GM12878 (cell line): Measurements from ENCODE around the gene CTSH. TPM values are rescaled to one million over a fixed set of nuclear protein-coding genes. Genes with fewer than 3 reads are reported as not detected.

Experiments
- ATAC-seq: fragments of 200-7000 bp; cut with Tn5 transposase; 3 replicates; pipeline ENCODE4 v1.9.1; 2020; ENCODE audit warnings: mild to moderate bottlenecking, moderate library complexity
- BruUV-seq: library from RNA; stranded (reverse); fragments of 400-500 nt; replicated peaks from 2 replicates; lab custom pipeline; 2021; lab: Mats Ljungman, UMichigan
- CTCF ChIA-PET: fragments of 300-600 bp; sonication (Branson Sonifier 250); formaldehyde crosslinking; extraction: SDS; loops from one replicate; lab custom pipeline; 2021; ENCODE audit warnings: inconsistent platforms; lab: Yijun Ruan, JAX
- POLR2A ChIA-PET: fragments of 350-600 bp; formaldehyde crosslinking; extraction: SDS; loops from one replicate; lab custom pipeline; 2021; ENCODE audit warnings: inconsistent platforms; lab: Charles Lee
- RAD21 ChIA-PET: fragments of 300-600 bp; sonication (Branson Sonifier 250); formaldehyde crosslinking; loops from one replicate; lab custom pipeline; 2023; ENCODE audit warnings: antibody characterized with exemption; ENCODE audit not compliant: unreplicated experiment; lab: Charles Lee
- SMC1A ChIA-PET: fragments of 300-600 bp; sonication (Branson Sonifier 250); formaldehyde crosslinking; loops from one replicate; lab custom pipeline; 2023; ENCODE audit not compliant: unreplicated experiment, uncharacterized antibody; lab: Charles Lee
- DNase-seq: peaks from one replicate; pipeline ENCODE4 v3.0.0-alpha.2; 2011; ENCODE audit warnings: low read depth, low spot score
- FAIRE-seq: peaks from 3 replicates; lab custom pipeline; 2011; peaks lifted over from hg19 to GRCh38; lab: Jason Lieb, UNC
- H2AFZ ChIP-seq: 2 replicates; pipeline ENCODE4 v1.6.0; 2011; ENCODE audit warnings: low read depth, low read length, control low read depth; ENCODE audit not compliant: control insufficient read depth
- H3K27ac ChIP-seq: 2 replicates; pipeline ENCODE4 v1.5.1; 2011; ENCODE audit warnings: control low read depth; ENCODE audit not compliant: control insufficient read depth, insufficient read depth
- H3K27me3 ChIP-seq, 2 experiments: replicated peaks in 1 of 2; 2 replicates each; pipeline versions ENCODE4 v1.6.0 to v1.6.1; 2011; ENCODE audit warnings: low read length in 1 of 2; ENCODE audit not compliant: control insufficient read depth in 2 of 2, insufficient read depth in 2 of 2
- H3K36me3 ChIP-seq, 2 experiments: 2 replicates each; pipeline ENCODE4 v1.5.1; 2011; ENCODE audit warnings: low read length in 1 of 2; ENCODE audit not compliant: control insufficient read depth in 2 of 2, insufficient read depth in 2 of 2
- H3K4me1 ChIP-seq: 2 replicates; pipeline ENCODE4 v1.6.1; 2011; ENCODE audit warnings: mild to moderate bottlenecking, low read length, moderate library complexity, mixed read lengths; ENCODE audit not compliant: control insufficient read depth, insufficient read depth
- H3K4me2 ChIP-seq: 2 replicates; pipeline ENCODE4 v1.6.0; 2011; ENCODE audit warnings: control low read depth; ENCODE audit not compliant: control insufficient read depth, insufficient read depth
- H3K4me3 ChIP-seq: fragments of 200-600 bp; sonication (generic); 2 replicates; pipeline ENCODE4 v1.5.1; 2016
- H3K79me2 ChIP-seq: 2 replicates; pipeline ENCODE4 v1.6.0; 2011; ENCODE audit warnings: low read length; ENCODE audit not compliant: control insufficient read depth, insufficient read depth
- H3K9ac ChIP-seq: 2 replicates; pipeline ENCODE4 v1.8.0; 2011; ENCODE audit warnings: low read length, control low read depth, mixed read lengths; ENCODE audit not compliant: control insufficient read depth, insufficient read depth
- H3K9me3 ChIP-seq: replicated peaks from 3 replicates; pipeline ENCODE4 v1.5.1; 2011; ENCODE audit warnings: mild to moderate bottlenecking, low read length; ENCODE audit not compliant: control insufficient read depth, insufficient read depth
- H4K20me1 ChIP-seq: 2 replicates; pipeline ENCODE4 v1.6.0; 2011; ENCODE audit not compliant: control insufficient read depth, insufficient read depth
- ATF7 ChIP-seq: fragments of 450-650 bp; IDR thresholded peaks from 2 replicates; pipeline ENCODE4 v1.6.1; 2016; ENCODE audit warnings: low read depth, mild to moderate bottlenecking
- BHLHE40 ChIP-seq, 2 experiments: fragments of 450-650 bp in 1 of 2; IDR thresholded peaks; 2 replicates each; pipeline ENCODE4 v1.6.1; 2011 to 2017; ENCODE audit warnings: low read depth in 2 of 2, borderline replicate concordance in 1 of 2, improper control_type of control experiment in 1 of 2, low read length in 1 of 2, mild to moderate bottlenecking in 1 of 2
- EGR1 ChIP-seq, 2 experiments: IDR thresholded peaks; 1 replicate in 1 of 2; 2 replicates in 1 of 2; pipeline ENCODE4 v1.6.1; 2011 to 2012; ENCODE audit warnings: low read depth in 2 of 2, low read length in 2 of 2, borderline replicate concordance in 1 of 2, mild to moderate bottlenecking in 1 of 2, moderate library complexity in 1 of 2
- HDGF ChIP-seq: fragments of 450-650 bp; IDR thresholded peaks from 2 replicates; pipeline ENCODE4 v1.6.1; 2016; ENCODE audit warnings: antibody characterized with exemption
- IKZF1 ChIP-seq: fragments of 450-650 bp; conservative IDR thresholded peaks from 2 replicates; pipeline ENCODE4 v1.6.1; 2017; ENCODE audit warnings: antibody characterized with exemption, mild to moderate bottlenecking
- IKZF2 ChIP-seq, 2 experiments: fragments of 450-650 bp; IDR thresholded peaks; 2 replicates each; pipeline ENCODE4 v1.6.1; 2017; ENCODE audit warnings: mild to moderate bottlenecking in 2 of 2, moderate library complexity in 2 of 2
- IRF5 ChIP-seq: fragments of 450-650 bp; IDR thresholded peaks from 2 replicates; pipeline ENCODE4 v1.6.1; 2017; ENCODE audit warnings: borderline replicate concordance
- KAT2A ChIP-seq: conservative IDR thresholded peaks from 2 replicates; pipeline ENCODE4 v1.6.1; 2011; ENCODE audit warnings: low read depth, low read length; ENCODE audit not compliant: control insufficient read depth
- MTA2 ChIP-seq: fragments of 450-650 bp; IDR thresholded peaks from 2 replicates; pipeline ENCODE4 v1.6.1; 2016; ENCODE audit warnings: low read depth, mild to moderate bottlenecking, moderate library complexity
- NR2C1 ChIP-seq: fragments of 450-650 bp; IDR thresholded peaks from 2 replicates; pipeline ENCODE4 v1.6.1; 2017; ENCODE audit warnings: antibody characterized with exemption, mild to moderate bottlenecking, moderate library complexity
- PAX5 ChIP-seq: IDR thresholded peaks from 2 replicates; pipeline ENCODE4 v1.6.1; 2011; ENCODE audit warnings: low read depth, low read length, borderline replicate concordance
- RELB ChIP-seq: fragments of 450-650 bp; IDR thresholded peaks from 2 replicates; pipeline ENCODE4 v1.6.1; 2017; ENCODE audit warnings: low read depth, mild to moderate bottlenecking, moderate library complexity
- RUNX3 ChIP-seq: IDR thresholded peaks from 2 replicates; pipeline ENCODE4 v1.6.1; 2012; ENCODE audit warnings: low read length, inconsistent platforms
- SIN3A ChIP-seq: IDR thresholded peaks from 2 replicates; pipeline ENCODE4 v1.6.1; 2012; ENCODE audit warnings: low read depth, low read length, improper control_type of control experiment
- TCF3 ChIP-seq: IDR thresholded peaks from 2 replicates; pipeline ENCODE4 v1.6.1; 2012; ENCODE audit warnings: low read depth, mild to moderate bottlenecking, low read length, borderline replicate concordance; ENCODE audit not compliant: insufficient read depth
- ZNF217 ChIP-seq: fragments of 450-650 bp; IDR thresholded peaks from 2 replicates; pipeline ENCODE4 v1.6.1; 2017; ENCODE audit warnings: antibody characterized with exemption, mild to moderate bottlenecking
- WGBS: methylation state at CpG from one replicate; pipeline ENCODE4 v1.1.6; 2016; ENCODE audit warnings: low lambda C conversion rate; ENCODE audit not compliant: insufficient replicate concordance, insufficient coverage; ENCODE audit errors: missing lambda C conversion rate; 5-methylcytosine and 5-hydroxymethylcytosine counted together
- in situ Hi-C: fragments of 300-500 bp; cut with MboI; formaldehyde crosslinking; loops from 9 replicates; pipeline ENCODE4 v1.14.3; 2018; ENCODE audit warnings: mixed read lengths
- intact Hi-C: fragments of 100-400 bp; cut with micrococcal nuclease; formaldehyde crosslinking; loops from one replicate; pipeline ENCODE4 v1.14.2; 2022; ENCODE audit not compliant: unreplicated experiment
- polyA plus RNA-seq, 11 experiments: library from polyadenylated mRNA; depleted of rRNA in 4 of 11; unstranded in 6 of 11; stranded (reverse) in 5 of 11; fragments of >200 nt; fragmentation: Nextera tagmentation in 4 of 11; fragmentation: Illumina TruSeq in 1 of 11; extraction: Ambion mirVana in 4 of 11; extraction: Trizol in 1 of 11; gene quantifications; 1 replicate in 1 of 11; 2 replicates in 10 of 11; pipeline versions ENCODE4 v1.2.1 to v1.2.3, GENCODE V29; 2011 to 2016; ENCODE audit warnings: inconsistent platforms in 2 of 11, missing spikeins in 2 of 11, low read depth in 1 of 11
- total RNA-seq, 4 experiments: library from RNA; depleted of rRNA in 3 of 4; stranded (reverse); fragments of >200 nt in 3 of 4; fragmentation: Illumina TruSeq in 1 of 4; extraction: Trizol in 1 of 4; gene quantifications; 2 replicates each; pipeline versions ENCODE4 v1.2.1 to v1.2.3, GENCODE V29; 2013 to 2021
- TF ChIP-seq, protein P1 (sequence below): fragments of 450-650 bp; IDR thresholded peaks from 2 replicates; pipeline ENCODE4 v1.6.1; 2016; ENCODE audit warnings: mild to moderate bottlenecking

The CTSH gene
- total and polyA plus RNA-seq, 10 of the 15 experiments (the other 5 are each of a cell fraction or from before 2014, with no cell fraction given), result 30.2 to 1,212 (median 519) TPM

DNA sequence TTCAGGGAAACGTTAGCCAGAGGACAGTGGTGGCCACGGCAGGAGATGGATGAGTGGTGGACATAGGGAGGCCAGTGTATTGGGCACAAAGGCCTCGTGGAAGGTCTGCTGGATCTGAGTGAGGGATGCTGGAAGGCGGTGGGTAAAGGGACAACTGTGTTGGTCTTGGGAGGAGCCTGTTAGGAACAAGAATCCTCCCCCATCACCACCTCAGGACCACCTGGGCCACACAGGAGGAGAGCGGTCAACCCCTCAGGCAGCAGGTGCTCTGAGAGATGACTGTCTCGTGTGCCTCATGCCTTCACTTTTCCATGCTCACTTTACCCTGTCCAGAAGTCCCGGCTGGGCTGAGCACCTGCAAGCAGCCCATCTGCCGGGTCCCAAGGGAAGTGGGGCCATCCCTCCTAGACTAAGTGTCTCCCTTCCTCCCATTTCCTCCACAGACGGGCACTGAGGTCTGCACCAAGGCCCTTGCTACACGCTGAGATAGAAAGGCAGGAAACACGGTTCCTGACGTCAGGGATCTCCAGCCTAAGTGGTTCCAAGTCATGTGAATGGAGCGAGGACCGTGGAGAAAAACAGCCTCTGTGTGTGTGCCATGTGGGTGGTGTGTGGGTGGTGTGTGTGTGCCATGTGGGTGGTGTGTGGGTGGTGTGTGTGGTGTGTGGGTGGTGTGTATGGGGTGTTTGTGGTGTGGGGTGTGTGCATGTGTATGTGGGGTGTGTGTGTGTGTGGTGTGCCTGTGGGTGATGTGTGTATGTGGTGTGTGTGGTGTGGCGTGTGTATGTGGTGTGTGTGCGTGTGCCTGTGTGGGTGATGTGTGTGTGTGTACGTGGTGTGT lies 47.8 kb upstream of the CTSH start:
- ChIA-PET CTCF (interaction anchor here (1.6 kb wide), 1 partner anchor 13 kb away, joined by 4 read pairs; no protein-coding TSS in a partner anchor), SMC1A (interaction anchor here (1.2 kb wide), 1 partner anchor 14 kb away, joined by 3 read pairs; no protein-coding TSS in a partner anchor)
- WGBS, result 63% methylated on average over 17 of the region's 17 CpGs
- TF ChIP-seq NR2C1, result no peak
- 0 out of 2 replicates have a peak, but pooled peaks have one; percentile 35 for TF ChIP-seq MTA2
- peak; percentile 31; the same call in 1 of the 2 replicates for TF ChIP-seq IRF5
- TF ChIP-seq RUNX3, result peak; percentile 80
- peak; percentile 18; the same call in 1 of the 2 replicates for TF ChIP-seq PAX5
- 0 out of 2 replicates have a peak, but pooled peaks have one; percentile 25 for TF ChIP-seq ZNF217
- TF ChIP-seq IKZF2 (IDR thresholded peaks at IDR 0.05), result peak; percentile 38 to 58; a peak in 2 of 4 replicates
- TF ChIP-seq KAT2A, result no peak
- TF ChIP-seq RELB, result peak; percentile 32; the same call in 1 of the 2 replicates
- TF ChIP-seq TCF3, result 0 out of 2 replicates have a peak, but pooled peaks have one; percentile 15
- TF ChIP-seq SIN3A, result no peak
- TF ChIP-seq ATF7, result peak; percentile 85
- peak; percentile 65 to 91 for TF ChIP-seq EGR1 (IDR thresholded peaks at IDR 0.05; ENCODE audit: borderline replicate concordance in 1 of 2, low read depth in 2 of 2, low read length in 2 of 2)
- TF ChIP-seq BHLHE40 (IDR thresholded peaks at IDR 0.05; ENCODE audit: borderline replicate concordance in 1 of 2, low read depth in 2 of 2, low read length in 1 of 2), result peak; percentile 22 to 61; a peak in 2 of 4 replicates
- peak; percentile 87 for TF ChIP-seq HDGF
- TF ChIP-seq IKZF1, result peak; percentile 14; the same call in 1 of the 2 replicates
- TF ChIP-seq, protein P1, sequence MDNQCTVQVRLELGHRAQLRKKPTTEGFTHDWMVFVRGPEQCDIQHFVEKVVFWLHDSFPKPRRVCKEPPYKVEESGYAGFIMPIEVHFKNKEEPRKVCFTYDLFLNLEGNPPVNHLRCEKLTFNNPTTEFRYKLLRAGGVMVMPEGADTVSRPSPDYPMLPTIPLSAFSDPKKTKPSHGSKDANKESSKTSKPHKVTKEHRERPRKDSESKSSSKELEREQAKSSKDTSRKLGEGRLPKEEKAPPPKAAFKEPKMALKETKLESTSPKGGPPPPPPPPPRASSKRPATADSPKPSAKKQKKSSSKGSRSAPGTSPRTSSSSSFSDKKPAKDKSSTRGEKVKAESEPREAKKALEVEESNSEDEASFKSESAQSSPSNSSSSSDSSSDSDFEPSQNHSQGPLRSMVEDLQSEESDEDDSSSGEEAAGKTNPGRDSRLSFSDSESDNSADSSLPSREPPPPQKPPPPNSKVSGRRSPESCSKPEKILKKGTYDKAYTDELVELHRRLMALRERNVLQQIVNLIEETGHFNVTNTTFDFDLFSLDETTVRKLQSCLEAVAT, result peak; percentile 91

More for the DNA sequence above, 47.8 kb upstream of the CTSH start:
- POLR2A ChIA-PET, result no interaction called here
- BruUV-seq, result no TSS peak
- intact Hi-C loops (no loop called here), in situ Hi-C loops (loop anchor here (25.0 kb wide), 1 partner anchor 830 kb away; no protein-coding TSS in a partner anchor)
- Histone ChIP-seq H3K27me3 (no peaks in the 10 kb centered on the region), H3K36me3 (no peaks in the 10 kb centered on the region), H3K79me2 (no peaks in the 10 kb centered on the region), H3K9ac (no peak overlapping the region), H3K4me2 (no peak overlapping the region), H4K20me1 (no peaks in the 10 kb centered on the region), H3K4me1 (peaks cover 26% of the 10 kb centered on the region), H3K9me3 (no peaks in the 10 kb centered on the region), H3K4me3 (no peak overlapping the region), H2AFZ (no peak overlapping the region), H3K27ac (no peak overlapping the region)
- FAIRE-seq (no peak), DNase-seq (no peak), ATAC-seq (no peak)
- RAD21 ChIA-PET, result no interaction called here
